HG02623 (cell line): ENCODE data around the gene FAM25G.

Experiments
- ATAC-seq: cut with Tn5 transposase; IDR thresholded peaks from one replicate; pipeline ENCODE4 v1.9.1; 2021; ENCODE audit warnings: moderate library complexity; ENCODE audit not compliant: unreplicated experiment

The FAM25G gene

GRCh38 chr10:47449102-47449978 lies 42.2 kb downstream of the FAM25G start:
- no peak for ATAC-seq

GRCh38 chr10:47447705-47448104 lies 43.8 kb downstream of the FAM25G start:
- ATAC-seq: no peak

GRCh38 chr10:47447209-47447608 lies 44.3 kb downstream of the FAM25G start:
- no peak for ATAC-seq

GRCh38 chr10:47445720-47446119 lies 45.8 kb downstream of the FAM25G start:
- ATAC-seq: no peak

- no peak for ATAC-seq
Measured at GRCh38 chr10:47444047-47444446, 47.5 kb downstream of the FAM25G start.

GRCh38 chr10:47443145-47443544 lies 48.4 kb downstream of the FAM25G start:
- ATAC-seq: no peak

GRCh38 chr10:47442351-47442750 lies 49.1 kb downstream of the FAM25G start:
- no peak for ATAC-seq

- no peak for ATAC-seq
Measured at GRCh38 chr10:47441938-47442337, 49.6 kb downstream of the FAM25G start.

- ATAC-seq: no peak
Measured at GRCh38 chr10:47440207-47440606, 51.3 kb downstream of the FAM25G start.

- ATAC-seq: no peak
Measured at GRCh38 chr10:47438857-47439474, 52.5 kb downstream of the FAM25G start.
